HEK293 (cell line): ENCODE measurements around the gene LHFPL3.

Source experiments
- ZBTB21 ChIP-seq: fragments of 450-650 bp; formaldehyde crosslinking; IDR thresholded peaks from 2 replicates; pipeline ENCODE4 v1.5.1; 2017; ENCODE audit warnings: missing biosample characterization, missing genetic modification characterization
- ZNF184 ChIP-seq: fragments of 450-650 bp; IDR thresholded peaks from 2 replicates; pipeline ENCODE4 v1.5.1; 2018; ENCODE audit warnings: missing biosample characterization, mild to moderate bottlenecking, missing genetic modification characterization
- ZSCAN30 ChIP-seq: fragments of 450-650 bp; IDR thresholded peaks from 2 replicates; pipeline ENCODE4 v1.5.1; 2018; ENCODE audit warnings: missing biosample characterization, mild to moderate bottlenecking, missing genetic modification characterization, moderate library complexity

DNA sequence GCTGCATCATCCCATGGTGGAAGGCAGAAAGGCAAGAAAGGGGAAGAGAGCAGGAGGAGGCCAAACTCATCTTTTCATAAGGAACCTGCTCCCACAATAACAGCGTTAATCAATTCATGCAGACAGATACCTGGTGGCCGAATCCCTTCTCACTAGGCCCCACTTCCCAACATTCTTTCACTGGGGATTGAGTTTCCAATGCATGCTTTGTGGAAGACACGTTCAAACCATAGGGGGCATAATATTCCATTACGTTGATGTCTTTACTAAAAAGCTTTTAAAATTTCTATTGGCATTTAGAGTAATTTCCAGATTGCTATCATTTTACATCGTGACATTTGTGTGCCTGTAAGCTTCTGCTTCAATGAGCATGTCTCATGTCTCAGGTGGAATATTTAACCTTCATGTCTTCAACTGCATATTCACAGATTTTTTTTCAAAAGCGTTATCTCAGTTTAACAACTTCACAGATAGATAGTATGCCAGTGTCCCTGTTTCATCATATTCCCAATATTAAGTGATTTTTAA, 88.5 kb downstream of the LHFPL3 start:
- TF ChIP-seq ZSCAN30 (tag by site-specific recombination) (no peak), ZNF184 (tag by site-specific recombination) (no peak), ZBTB21 (tag by site-specific recombination) (no peak)
